ENCODE measurements around the gene MACO1. TPM values are rescaled to one million over a fixed set of nuclear protein-coding genes. Genes with fewer than 3 reads are reported as not detected.

The MACO1 gene
- total RNA-seq, 4 donors from 2014 or later = 13.0 to 19.7 (median 16.3) TPM

- TF ChIP-seq CTCF (IDR thresholded peaks at IDR 0.05; ENCODE audit: low read depth) = no peak
These were observed 74.3 kb downstream of the MACO1 start for GRCh38 chr1:25504706-25505595.

- TF ChIP-seq CTCF (IDR thresholded peaks at IDR 0.05; ENCODE audit: low read depth) = no peak
These were observed 75.1 kb downstream of the MACO1 start for GRCh38 chr1:25505656-25506385.

- no peak for TF ChIP-seq CTCF (IDR thresholded peaks at IDR 0.05; ENCODE audit: low read depth)
These were observed 83.0 kb downstream of the MACO1 start for GRCh38 chr1:25513666-25514065.

GRCh38 chr1:25515033-25515432 lies 84.3 kb downstream of the MACO1 start:
- TF ChIP-seq CTCF (IDR thresholded peaks at IDR 0.05; ENCODE audit: low read depth) = no peak

GRCh38 chr1:25516686-25517085 lies 86.0 kb downstream of the MACO1 start:
- TF ChIP-seq CTCF (IDR thresholded peaks at IDR 0.05; ENCODE audit: low read depth) = no peak

GRCh38 chr1:25517476-25518394 lies 87.0 kb downstream of the MACO1 start:
- TF ChIP-seq CTCF (IDR thresholded peaks at IDR 0.05; ENCODE audit: low read depth) = no peak

Data from subcutaneous adipose tissue (tissue), 4 donors.